Stimulated activated CD8-positive, alpha-beta memory T cell treated with anti-CD3 and anti-CD28 coated beads, Interleukin-4, amount 100 ng/mL, for 1 hour (primary cell): ENCODE results near the gene THSD8.
"Not testable (repeated sequence)": the region's sequence is repeated elsewhere in the genome, so short reads cannot be mapped to it uniquely, and the experiment has no call there.

Source experiments
- DNase-seq, 2 donors: peaks; one replicate each; pipeline ENCODE4 v3.0.0-alpha.2; 2020; ENCODE audit warnings: low read depth in 2 of 2, low spot score in 1 of 2

The THSD8 gene

DNA sequence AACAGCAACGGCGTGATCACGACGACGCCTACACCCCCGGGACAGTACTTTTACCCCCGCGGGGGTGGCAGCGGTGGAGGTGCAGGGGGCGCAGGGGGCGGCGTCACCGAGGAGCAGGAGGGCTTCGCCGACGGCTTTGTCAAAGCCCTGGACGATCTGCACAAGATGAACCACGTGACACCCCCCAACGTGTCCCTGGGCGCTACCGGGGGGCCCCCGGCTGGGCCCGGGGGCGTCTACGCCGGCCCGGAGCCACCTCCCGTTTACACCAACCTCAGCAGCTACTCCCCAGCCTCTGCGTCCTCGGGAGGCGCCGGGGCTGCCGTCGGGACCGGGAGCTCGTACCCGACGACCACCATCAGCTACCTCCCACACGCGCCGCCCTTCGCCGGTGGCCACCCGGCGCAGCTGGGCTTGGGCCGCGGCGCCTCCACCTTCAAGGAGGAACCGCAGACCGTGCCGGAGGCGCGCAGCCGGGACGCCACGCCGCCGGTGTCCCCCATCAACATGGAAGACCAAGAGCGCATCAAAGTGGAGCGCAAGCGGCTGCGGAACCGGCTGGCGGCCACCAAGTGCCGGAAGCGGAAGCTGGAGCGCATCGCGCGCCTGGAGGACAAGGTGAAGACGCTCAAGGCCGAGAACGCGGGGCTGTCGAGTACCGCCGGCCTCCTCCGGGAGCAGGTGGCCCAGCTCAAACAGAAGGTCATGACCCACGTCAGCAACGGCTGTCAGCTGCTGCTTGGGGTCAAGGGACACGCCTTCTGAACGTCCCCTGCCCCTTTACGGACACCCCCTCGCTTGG is 9.6 kb upstream of the THSD8 start:
- peak in 1 of 2 donors; percentile 53 for DNase-seq

DNA sequence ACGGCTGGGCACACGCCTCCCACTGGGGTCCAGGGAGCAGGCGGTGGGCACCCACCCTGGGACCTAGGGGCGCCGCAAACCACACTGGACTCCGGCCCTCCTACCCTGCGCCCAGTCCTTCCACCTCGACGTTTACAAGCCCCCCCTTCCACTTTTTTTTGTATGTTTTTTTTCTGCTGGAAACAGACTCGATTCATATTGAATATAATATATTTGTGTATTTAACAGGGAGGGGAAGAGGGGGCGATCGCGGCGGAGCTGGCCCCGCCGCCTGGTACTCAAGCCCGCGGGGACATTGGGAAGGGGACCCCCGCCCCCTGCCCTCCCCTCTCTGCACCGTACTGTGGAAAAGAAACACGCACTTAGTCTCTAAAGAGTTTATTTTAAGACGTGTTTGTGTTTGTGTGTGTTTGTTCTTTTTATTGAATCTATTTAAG is 9.0 kb upstream of the THSD8 start:
- DNase-seq, result no peak

DNA sequence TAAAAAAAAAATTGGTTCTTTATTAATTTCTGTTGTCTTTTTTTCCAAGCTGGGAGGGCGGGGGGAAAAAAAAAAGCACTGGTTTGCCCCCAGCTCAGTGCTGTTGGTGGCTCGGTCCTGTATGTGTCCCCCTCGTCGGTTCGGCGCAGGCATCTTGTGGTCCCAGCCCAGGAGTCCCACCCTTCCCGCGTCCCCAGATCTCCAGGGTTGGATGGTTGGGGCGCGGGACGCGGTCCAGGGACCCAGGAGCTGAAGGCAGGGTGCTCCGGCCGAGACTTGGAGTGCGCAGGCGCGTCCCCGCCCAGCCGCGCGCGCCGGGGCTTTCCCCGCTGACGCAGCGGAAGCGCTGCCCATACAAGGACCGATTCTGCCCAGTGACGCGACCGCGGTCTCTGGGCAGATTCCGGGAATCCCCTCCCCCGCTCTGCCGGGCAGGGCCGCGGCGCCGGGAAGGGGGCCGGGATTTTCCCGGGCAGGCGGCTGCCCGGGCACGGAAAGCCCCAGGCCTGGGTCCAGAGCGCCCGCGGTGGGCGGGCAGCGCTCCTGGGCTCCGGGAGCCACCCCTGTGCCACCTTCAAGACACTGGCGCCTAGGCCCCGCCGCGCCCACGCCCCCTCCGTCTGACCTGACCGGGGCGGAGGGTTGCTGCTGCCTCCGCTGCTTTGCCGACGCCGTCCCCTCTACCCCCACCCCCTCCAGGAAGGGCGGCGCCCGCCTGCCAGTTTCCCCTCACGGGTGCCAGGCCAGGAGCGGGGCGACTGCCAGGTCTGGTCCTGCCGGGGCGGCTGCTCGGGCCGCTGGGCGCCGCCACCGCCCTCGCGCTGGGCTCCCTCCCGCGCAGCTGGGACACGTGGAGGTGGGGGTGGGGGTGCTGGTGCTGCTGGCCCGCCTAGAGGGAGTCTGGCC is 8.3 kb upstream of the THSD8 start:
- DNase-seq, result peak; percentile 87 to 88

DNA sequence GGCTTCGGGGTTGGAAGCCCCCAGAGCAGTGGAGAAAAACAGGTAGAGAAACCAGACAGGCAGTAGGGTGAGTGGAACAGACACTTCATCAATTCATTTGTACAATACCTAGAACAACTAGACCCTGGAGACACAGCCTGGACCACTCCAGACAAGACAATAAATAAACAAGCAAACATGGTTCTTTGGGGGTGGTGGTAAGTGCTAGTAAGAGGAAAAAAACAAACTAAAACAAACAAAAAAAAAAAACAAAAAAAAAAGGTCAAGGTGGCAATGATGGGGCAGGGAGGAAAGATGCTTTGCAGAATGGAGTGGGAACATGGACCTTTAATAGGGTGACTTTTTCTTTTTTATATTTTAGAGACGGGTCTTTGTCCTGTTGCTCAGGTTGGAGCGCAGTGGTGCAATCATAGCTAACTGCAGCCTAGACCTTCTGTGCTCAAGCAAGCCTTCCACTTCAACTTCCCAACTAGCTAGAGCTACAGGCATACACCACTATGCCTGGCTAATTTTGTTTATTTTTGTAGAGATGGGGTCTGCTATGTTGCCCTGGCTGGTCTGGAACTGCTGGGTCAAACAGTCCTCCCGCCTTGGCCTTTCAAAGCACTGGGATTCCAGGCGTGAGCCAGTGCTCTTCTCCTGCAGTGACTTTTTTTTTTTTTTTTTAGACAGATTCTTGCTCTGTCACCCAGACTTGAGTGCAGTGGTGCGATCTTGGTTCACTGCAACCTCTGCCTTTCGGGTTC is 7.5 kb upstream of the THSD8 start:
- no peak for DNase-seq

- no peak for DNase-seq
Observed at GRCh38 chr19:12794971-12795381, 6.9 kb upstream of the THSD8 start.

DNA sequence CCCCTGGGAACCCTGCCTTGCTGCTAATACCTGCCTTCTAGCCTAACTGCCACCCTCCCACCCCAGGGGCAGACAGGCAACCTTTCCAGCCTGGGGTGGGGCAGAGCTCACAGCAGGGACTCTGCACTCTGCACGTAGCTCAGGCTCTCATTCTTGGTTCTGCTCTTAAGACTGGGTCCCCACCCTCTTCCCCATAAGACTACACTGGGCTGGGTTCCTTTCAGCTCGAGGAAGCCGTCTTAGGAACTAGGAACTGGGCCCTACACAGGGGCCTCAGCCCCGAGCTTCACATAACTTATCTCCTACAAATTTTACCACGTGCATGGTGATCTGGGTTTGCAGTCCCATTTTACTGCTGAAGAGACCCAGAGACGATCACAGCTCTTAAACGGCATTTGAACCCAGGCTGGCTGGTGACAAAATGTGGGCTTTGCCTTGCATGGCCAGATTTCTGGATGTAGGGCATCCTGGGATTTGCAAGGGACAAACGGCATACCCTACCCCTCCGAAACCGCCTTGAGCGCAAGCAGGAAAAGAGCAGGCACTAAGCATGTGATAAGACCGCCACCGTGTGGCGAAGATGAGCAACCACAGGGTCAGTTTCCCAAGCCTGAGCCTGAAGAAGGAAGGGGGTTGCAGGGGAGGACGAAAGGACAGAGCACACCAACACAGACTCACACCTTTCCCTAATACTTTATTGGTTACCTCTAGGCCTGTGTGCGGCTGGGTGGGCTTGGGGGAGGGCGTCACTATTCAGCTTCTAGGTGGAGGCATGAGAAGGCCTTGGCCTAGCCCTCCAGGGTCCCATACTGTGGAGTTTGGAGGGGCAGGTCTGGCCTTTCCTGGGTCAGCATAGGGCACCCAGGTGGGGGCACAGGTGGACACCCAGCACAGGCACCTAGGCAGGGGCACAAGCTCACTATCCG is 5.5 kb upstream of the THSD8 start:
- DNase-seq, result no peak

GRCh38 chr19:12797141-12797587 is 4.7 kb upstream of the THSD8 start:
- no peak for DNase-seq

- DNase-seq, result not testable (repeated sequence)
Observed at GRCh38 chr19:12797607-12798006, 4.3 kb upstream of the THSD8 start.

DNA sequence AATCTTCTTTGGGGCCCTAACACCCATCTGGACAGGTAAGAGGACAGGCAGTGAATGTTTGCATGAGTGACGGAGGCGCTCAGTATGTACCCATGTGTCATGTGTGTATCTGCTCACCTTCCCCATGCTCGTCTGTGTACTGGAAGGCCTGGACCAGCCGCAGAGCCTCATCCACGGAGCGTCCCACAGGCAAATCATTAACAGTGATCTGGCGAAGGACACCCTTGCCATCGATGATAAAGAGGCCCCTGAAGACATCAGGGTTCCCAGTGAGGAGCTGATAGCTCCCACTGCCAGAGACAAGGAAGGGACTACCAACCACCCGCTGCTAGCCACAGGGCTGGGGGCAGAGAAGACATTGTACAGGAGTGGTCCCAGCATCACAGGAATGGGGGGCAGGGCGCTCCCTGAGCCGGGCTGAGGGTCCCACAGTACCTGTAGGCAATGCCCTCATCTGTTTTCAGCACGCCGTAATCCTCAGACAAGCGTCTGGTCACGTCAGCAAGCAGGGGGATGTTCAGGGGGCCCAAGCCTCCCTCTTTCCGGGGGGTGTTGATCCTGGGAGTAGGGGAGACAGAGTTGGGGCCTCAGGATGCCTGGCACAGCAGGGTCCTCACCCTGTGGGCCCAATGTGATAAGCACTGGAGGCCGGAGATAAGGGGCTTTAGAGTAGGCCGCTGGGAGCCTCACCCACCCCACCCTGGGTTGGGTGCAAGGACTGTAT is 2.0 kb upstream of the THSD8 start:
- no peak for DNase-seq

DNA sequence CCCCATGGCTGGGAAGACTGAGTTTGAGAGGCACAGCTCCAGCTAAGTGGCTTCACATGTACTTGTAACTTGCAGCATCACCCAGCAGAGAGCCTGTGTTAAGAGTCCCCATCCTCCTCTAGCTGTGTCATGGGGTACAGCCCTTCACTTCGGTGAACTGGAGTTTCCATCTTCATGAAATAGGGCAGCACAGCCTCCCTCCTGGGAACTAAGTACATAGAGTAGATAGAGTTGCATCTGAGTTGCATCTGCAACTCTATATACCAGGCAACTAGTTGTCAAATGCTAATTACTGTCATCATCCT is 1.5 kb upstream of the THSD8 start:
- DNase-seq, result no peak

GRCh38 chr19:12800923-12801465 is 875 bp upstream of the THSD8 start:
- no peak for DNase-seq

DNA sequence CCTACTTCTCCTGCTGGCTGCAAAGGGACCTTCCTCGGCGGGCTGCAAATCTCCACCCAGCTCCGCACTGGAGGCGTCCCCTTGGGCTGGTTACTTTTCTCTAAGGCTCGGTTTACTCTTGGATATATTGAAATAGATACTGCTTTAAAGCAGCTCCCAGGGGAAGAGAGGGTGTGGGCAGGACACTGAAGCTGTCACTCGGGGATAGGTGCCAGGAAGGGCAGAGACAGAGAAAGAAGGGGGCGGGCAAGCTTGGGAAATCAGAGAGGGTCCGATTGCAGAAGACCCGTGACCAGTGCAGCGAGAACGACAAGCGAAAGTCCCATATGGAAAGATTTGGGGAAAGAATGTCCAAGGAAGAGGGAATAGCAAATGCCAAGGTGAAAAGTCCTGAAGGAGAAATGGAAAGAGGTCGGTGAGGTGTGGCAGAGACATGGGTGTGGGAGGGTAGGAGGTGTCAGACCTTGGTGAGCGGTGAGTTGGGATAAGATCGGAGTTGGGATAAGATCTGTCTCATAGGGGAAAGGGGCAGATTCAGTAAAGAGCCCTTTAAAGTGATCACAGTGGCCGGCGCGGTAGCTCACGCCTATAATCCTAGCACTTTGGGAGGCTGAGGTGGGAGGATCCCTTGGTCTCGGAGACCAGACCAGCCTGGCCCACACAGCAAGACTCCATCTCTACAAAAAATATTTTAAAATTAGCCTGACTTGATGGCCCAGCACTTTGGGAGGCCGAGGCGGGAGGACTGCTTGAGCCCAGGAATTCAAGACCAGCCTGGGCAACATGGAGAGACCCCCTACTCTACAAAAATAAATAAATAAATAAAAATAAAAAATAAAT is 618 bp downstream of the THSD8 start:
- DNase-seq, result no peak

DNA sequence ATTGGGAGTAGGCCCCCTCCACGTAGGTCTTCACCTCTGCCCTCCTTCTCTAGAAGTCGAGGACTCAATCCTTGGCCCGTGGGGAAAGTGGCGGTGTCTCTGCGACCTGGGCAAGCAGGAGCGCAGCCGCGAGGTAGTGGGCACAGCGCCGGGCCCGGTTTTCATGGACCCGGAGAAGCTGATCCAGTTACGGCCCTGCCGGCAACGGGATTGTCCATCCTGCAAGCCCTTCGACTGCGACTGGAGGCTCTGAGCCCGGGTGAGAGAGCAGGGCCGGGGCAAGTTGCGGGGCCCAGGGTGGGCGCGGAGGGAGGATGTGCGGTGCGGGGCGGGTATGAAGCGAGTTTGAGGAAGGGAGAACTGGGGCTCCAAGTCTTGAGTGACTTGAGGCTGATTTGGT is 2.2 kb downstream of the THSD8 start:
- no peak for DNase-seq

DNA sequence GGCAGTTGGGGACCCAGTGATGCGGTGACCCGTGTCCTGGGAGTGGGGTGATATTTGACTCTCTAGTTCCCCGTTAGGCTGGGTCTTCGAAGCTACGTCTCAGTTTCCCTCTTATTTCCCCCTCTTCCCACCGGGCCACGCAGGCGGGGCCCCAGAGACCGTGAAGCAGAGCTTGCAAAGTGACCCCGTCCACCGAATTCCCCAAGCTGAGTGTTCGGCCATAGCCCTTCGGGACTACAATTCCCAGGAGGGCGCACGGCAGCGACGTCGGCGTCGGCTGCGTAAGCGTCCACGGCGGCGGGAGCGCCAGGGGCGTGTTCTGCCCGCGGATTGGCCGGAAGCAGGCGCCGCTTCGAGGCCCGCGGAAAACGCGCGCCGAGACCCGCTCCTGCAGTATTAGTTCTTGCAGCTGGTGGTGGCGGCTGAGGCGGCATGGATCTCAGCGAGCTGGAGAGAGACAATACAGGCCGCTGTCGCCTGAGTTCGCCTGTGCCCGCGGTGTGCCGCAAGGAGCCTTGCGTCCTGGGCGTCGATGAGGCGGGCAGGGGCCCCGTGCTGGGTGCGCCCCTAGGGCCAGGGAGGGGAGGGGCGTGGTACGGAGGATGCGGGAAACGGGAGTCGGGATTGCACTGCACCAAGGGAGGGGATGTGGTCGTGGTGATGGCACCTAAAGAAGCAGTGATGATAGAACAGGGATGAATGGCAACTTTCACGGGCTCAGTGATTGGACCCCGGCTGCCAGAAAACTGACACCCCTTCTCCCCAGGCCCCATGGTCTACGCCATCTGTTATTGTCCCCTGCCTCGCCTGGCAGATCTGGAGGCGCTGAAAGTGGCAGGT is 4.6 kb downstream of the THSD8 start, which contains the start of gene RNASEH2A:
Gene RNASEH2A, plus strand, starts transcription at position 343 of the 840 bp plus-strand sequence. Its CDS starts 90 bp downstream, at position 433.
- DNase-seq, result peak; percentile 60 to 71

DNA sequence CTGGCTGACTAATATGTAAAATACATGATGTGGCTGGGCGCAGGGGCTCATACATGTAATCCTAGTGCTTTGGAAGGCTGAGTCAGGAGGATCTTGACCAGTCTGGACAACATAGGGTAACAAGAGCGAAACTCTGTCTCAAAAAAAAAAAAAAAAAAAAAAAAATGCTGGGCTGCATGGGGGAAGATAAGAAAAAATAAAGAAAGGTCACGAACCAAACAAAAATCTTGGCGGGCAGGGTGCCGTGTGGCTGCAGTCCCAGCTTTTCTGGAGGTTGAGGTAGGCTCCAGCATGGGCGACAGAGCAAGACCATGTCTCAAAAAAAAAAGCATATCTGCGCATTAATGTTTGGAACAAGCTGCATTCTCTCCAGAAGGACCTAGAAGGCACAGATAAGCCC is 13.2 kb downstream of the THSD8 start:
- DNase-seq, result no peak

DNA sequence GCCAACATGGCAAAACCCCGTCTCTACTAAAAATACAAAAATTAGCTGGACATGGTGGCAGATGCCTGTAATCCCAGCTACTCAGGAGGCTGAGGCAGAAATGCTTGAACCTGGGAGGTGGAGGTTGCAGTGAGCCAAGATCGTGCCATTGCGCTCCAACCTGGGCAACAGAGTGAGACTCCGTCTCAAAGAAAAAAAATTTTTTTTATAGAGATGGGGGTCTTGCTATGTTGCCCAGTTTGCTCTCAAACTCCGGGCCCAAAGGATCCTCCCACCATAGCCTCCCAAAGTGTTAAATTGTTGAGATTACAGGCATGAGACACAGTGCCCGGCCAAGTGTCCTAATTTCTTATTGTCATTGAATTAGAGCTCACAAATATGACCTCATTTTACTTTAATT is 15.3 kb downstream of the THSD8 start:
- DNase-seq, result not testable (repeated sequence)

- not testable (repeated sequence) for DNase-seq
Observed at GRCh38 chr19:12817810-12818209, 15.9 kb downstream of the THSD8 start.

- DNase-seq, result no peak
Observed at GRCh38 chr19:12821761-12822160, 19.9 kb downstream of the THSD8 start.
